OCI-M1 (cell line): ENCODE data around the gene GLYATL2.
A peak's percentile ranks its signal among the peaks of the same experiment; 100 is the strongest.

ENCODE experiments used
- DNase-seq: peaks from one replicate; lab custom pipeline; 2025; lab: John Stamatoyannopoulos, UW

GLYATL2 gene

DNA sequence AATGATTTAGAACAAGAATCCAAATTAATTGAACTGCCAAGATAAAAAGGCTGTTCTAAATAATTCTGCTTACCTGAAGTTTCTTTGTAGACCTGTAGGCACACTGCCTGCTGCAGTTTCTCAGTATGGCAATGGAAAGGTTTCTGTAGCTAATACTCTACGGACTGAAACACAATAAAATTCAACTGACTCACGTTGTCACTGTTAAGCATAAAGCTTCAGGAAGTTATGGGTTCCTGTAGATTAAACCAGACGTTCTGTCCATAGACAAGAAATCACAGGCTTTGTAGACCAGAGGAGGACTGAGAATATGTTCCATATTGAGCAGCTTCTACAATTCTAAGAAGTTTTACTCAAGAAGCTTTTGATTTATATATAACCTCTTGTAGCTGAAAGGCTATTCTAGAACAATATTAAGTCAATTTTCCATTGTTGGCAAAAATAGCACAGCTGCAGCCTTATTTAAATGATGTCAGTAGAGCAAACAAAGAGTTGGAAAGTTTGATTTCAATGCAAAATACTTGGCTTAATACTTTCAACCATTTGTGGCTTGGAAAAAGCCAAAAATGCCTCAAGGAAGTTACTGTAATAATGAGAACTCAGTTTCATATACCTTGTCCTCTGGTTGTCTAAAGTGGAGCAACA, at the start of gene GLYATL2:
Gene GLYATL2 (minus strand): TSS at position 344 of the 645 bp plus-strand sequence. CDS start 5,092 bp downstream, outside the sequence.
- DNase-seq, result no peak

GRCh38 chr11:58893899-58894298, 49.4 kb upstream of the GLYATL2 start:
- no peak for DNase-seq

DNA sequence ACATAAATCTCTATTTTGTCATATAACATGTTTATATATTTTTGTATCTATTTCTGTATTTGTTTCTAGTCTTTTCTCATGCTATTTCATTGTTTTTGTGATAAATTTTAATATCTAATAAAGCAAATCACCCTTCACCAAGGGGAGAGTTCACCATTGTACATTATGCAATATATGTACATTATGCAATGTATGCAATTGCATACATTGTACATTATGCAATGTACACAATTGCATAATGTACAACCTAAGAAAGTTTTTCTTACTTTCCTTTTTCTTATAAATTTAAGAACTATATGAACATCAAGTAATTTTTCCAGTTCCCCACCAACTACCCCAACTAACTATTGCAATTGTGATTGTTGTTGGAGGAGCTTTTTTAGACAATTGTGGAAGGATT, 44.1 kb upstream of the GLYATL2 start:
- no peak for DNase-seq

GRCh38 chr11:58887452-58887851, 42.9 kb upstream of the GLYATL2 start:
- no peak for DNase-seq

- DNase-seq, result no peak
Measured at GRCh38 chr11:58880625-58881024, 36.1 kb upstream of the GLYATL2 start.

- DNase-seq, result no peak
Measured at GRCh38 chr11:58880166-58880565, 35.7 kb upstream of the GLYATL2 start.

DNA sequence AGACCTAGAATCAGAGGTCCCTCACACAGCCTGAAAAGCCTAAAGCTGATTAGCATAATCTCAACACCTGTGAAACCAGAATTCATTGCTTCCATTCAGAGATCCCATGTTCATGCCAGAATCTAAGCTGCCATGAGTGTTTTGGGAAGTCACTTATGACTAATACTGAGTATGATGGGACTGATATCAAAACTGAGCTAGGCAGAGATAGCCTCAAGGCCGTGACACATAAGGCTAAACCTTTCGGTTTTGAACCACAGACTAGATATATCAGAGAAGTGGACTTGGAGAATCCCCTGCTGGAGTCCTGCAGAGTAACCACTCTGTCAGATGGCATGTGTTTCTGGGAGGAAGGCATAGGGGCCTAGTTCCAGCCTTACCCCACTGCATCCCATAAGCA, 23.1 kb upstream of the GLYATL2 start:
- DNase-seq, result peak; percentile 9

DNA sequence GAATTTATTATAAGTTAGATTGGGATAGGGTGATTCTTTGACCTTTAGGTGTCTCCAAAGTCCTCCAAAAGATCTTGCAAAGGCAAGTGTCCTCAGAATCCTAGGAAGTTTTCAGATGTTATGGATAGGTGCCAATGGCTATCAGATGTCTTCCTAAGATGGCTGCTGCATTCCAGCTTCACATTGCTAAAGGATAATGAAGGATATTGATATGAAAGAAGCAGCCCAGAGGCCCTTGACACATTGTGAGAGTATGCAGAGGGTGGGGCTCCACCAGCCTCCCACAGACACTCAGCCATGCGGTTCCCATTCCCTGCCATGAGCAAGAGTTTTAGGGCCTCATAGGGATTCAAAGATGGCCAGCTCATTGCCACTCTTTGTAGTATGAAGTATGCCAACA, 22.3 kb upstream of the GLYATL2 start:
- no peak for DNase-seq

DNA sequence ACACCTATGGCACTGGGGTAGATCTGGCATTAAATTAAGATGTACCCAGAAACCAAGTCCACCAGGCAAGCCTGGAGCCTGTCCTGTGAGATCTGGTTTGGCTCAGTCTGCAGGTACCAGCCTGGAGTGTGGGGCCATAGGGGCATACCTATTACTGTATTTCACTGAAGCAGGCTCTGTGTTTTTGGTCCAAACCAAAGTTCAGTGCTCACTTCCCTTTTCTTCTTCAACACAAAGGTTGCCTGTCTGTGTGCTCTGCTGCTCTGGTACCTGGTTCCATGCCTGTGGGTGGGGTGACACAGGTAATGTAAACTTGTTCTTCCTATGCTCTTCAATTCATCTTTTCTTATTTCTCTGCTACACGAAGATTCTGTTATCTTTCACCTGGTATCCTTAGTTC, 19.8 kb upstream of the GLYATL2 start:
- DNase-seq, result no peak

GRCh38 chr11:58863697-58864096, 19.2 kb upstream of the GLYATL2 start:
- no peak for DNase-seq

- DNase-seq, result no peak
Measured at GRCh38 chr11:58861533-58861932, 17.0 kb upstream of the GLYATL2 start.

DNA sequence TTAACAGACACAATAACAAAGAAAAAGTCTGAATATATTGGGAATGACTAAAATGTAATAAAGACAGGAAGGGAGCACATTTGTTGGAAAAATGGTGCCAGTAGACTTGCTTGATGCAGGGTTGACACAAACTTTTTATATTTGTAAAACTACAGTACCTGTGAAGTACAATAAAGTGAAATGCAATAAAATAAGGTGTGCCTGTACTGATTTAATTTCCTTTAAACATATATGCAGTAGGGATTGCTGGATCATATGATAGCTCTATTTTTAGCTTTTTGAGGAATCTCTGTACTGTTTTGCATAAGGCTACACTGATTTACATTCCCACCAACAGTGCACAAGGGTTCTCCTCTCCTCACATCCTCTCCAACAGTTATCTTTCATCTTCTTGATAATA, 12.3 kb upstream of the GLYATL2 start:
- DNase-seq, result no peak

DNA sequence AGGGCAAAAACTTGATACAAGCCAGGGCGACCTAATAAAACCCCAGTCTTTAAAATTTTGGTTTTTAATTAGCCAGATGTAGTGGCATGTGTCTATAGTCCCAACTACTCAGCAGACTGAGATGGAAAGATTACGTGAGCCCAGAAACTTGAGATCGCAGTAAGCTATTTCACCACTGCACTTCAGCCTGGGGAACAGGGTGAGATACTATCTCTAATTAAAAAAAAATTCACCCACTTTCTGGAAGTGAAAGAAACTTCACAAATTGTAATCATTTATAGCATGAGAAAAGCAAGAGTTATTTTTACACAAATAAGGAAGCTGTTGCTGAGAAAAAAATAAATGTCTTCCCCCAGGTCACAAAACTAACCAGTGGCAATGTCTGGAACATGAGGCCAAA, 882 bp upstream of the GLYATL2 start:
- DNase-seq, result peak; percentile 3

GRCh38 chr11:58837707-58838388, 6.7 kb downstream of the GLYATL2 start:
- DNase-seq, result no peak

GRCh38 chr11:58832056-58832645, 12.4 kb downstream of the GLYATL2 start:
- DNase-seq, result no peak

DNA sequence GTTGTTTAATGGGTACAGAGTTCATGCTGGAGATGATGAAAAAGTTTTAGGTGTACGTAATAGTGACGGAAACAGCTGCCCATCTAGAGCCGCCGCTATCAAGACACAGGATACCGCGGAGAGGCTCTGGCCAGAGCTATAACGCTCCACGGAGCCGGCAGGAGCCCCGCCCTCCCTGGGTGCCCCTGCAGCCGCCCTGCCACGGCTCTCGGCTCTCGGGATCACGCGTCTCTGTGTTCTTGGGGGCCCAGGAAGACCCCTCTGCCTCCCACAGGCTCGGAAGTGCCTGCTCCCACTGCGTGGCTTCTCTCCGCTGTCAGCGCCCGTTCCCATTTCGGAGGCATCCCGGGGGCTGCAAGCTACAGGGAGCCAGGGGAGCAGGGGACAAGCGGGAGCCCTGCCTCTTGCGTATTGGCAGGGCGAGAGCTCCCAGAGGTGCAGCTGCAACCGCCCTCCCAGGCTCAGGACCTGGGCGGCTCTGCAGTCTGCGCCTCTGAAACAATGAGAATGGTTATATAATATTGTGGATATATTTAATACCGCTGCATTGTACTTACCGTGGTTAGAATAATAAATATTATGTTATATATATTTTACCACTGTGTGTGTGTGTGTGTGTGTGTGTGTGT, 13.7 kb downstream of the GLYATL2 start:
- DNase-seq, result no peak

GRCh38 chr11:58829786-58830185, 14.7 kb downstream of the GLYATL2 start:
- DNase-seq, result no peak

- peak; percentile 1 for DNase-seq
Measured at GRCh38 chr11:58813693-58814092, 30.8 kb downstream of the GLYATL2 start.

DNA sequence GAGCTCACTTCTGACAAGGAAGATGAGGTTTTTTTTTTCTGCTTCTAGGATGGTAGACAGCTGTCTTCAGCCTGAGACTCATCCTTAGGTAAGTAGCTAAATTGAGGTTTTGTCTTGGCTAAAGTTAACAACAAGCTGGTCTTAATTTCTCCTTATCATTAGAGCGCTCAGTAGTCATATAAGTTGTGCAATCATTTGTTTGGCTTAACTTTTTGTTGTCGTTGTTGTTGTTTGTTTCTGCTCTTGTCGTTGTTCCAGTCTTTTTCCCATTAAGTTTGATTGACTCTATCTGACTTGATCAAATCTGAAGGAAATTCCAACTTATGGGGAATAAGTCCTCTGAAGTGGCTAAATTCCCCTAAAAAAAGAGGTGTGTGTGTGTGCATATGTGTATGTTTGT, 33.0 kb downstream of the GLYATL2 start:
- DNase-seq, result no peak

DNA sequence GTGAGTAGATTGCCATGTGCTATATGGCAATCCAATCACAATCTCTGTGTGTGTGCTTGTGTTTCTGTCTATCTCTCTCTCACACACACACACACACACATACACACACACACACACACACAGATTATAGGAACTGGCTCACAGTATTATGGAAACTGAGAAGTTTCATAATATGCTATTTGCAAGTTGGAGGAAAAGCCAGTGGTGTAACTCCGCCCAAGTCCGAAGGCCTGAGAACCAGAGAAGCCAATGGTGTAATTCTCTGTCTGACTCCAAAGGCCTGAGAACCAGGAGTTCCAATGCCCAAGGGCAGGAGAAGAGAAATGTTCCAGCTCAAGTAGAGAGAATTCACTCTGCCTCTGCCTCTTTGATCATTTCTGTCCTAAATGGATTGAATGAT, 37.2 kb downstream of the GLYATL2 start:
- DNase-seq, result no peak

- DNase-seq, result no peak
Measured at GRCh38 chr11:58805065-58805464, 39.4 kb downstream of the GLYATL2 start.

GRCh38 chr11:58801974-58802545, 42.4 kb downstream of the GLYATL2 start:
- DNase-seq, result no peak

GRCh38 chr11:58801302-58801701, 43.2 kb downstream of the GLYATL2 start:
- no peak for DNase-seq
